Lower leg skin (tissue), 4 donors: Measurements from ENCODE around the gene MTFMT. TPM values are rescaled to one million over a fixed set of nuclear protein-coding genes. Genes with fewer than 3 reads are reported as not detected.

Experiments used
- DNase-seq, 2 donors: peaks; one replicate each; pipeline ENCODE4 v3.0.0-alpha.2; 2019; ENCODE audit warnings: low spot score in 2 of 2
- H3K4me3 ChIP-seq: fragments of 200-600 bp; sonication (generic); 2 replicates; pipeline ENCODE4 v1.5.1; 2017; ENCODE audit warnings: mild to moderate bottlenecking, low read depth; ENCODE audit not compliant: poor library complexity, severe bottlenecking
- CTCF ChIP-seq, 3 donors: fragments of 450-650 bp; IDR thresholded peaks; one replicate each; pipeline ENCODE4 v1.5.1; 2016; ENCODE audit warnings: antibody characterized with exemption in 3 of 3, mild to moderate bottlenecking in 3 of 3, moderate library complexity in 2 of 3
- POLR2A ChIP-seq, 2 donors: fragments of 450-650 bp; IDR thresholded peaks; one replicate each; pipeline ENCODE4 v1.6.1; 2016 to 2017; ENCODE audit warnings: antibody characterized with exemption in 2 of 2, mild to moderate bottlenecking in 1 of 2, moderate library complexity in 1 of 2
- WGBS, 2 donors: methylation state at CpG; one replicate each; pipeline ENCODE4 v1.1.5; 2018; 5-methylcytosine and 5-hydroxymethylcytosine counted together
- intact Hi-C: fragments of 100-400 bp; cut with DNase I; formaldehyde crosslinking; loops from one replicate; pipeline ENCODE4 v1.15.0; 2023; ENCODE audit warnings: low total_unique reads
- total RNA-seq, 4 donors: library from RNA; depleted of rRNA; stranded (reverse); fragments of >200 nt; gene quantifications; one replicate each; pipeline ENCODE4 v1.1.0, GENCODE V29; 2016

MTFMT gene
- total RNA-seq, 4 donors from 2014 or later = 12.3 to 21.9 (median 15.0) TPM

- intact Hi-C loops = no loop called here
- 3 to 8% methylated on average over 31 to 47 of the region's 66 CpGs for WGBS, 2 donors
- DNase-seq = no peak
- TF ChIP-seq POLR2A (IDR thresholded peaks at IDR 0.05) = no peak
- H3K4me3 ChIP-seq = peak within 1 kb of the TSS; percentile 13
Measured at GRCh38 chr15:65067645-65068402, 38.4 kb upstream of the MTFMT start, which contains the start of gene RASL12. RASL12 (minus strand) TSS chr15:65067991; CDS start chr15:65067835, 156 bp downstream.

GRCh38 chr15:65067317-65067644 is 37.8 kb upstream of the MTFMT start:
- WGBS, 2 donors = 30 to 33% methylated on average over 8 of the region's 8 CpGs
- TF ChIP-seq POLR2A (IDR thresholded peaks at IDR 0.05) = no peak
- TF ChIP-seq CTCF (IDR thresholded peaks at IDR 0.05) = no peak
- peak overlapping the region; percentile 13 for H3K4me3 ChIP-seq
- intact Hi-C loops = no loop called here
- DNase-seq = no peak

- DNase-seq = no peak
- intact Hi-C loops = no loop called here
- no peak for TF ChIP-seq POLR2A (IDR thresholded peaks at IDR 0.05)
- TF ChIP-seq CTCF (IDR thresholded peaks at IDR 0.05) = no peak
Measured at GRCh38 chr15:65066635-65067316, 37.3 kb upstream of the MTFMT start.

GRCh38 chr15:65066001-65066634 is 36.7 kb upstream of the MTFMT start:
- intact Hi-C loops = no loop called here
- TF ChIP-seq CTCF (IDR thresholded peaks at IDR 0.05) (no peak), POLR2A (IDR thresholded peaks at IDR 0.05) (no peak)
- WGBS, 2 donors = 59 to 65% methylated on average over 3 of the region's 3 CpGs
- no peak for DNase-seq
- no peak overlapping the region for H3K4me3 ChIP-seq

More at GRCh38 chr15:65066635-65067316, 37.3 kb upstream of the MTFMT start:
- no peak overlapping the region for H3K4me3 ChIP-seq
- 54% methylated on average over 9 of the region's 9 CpGs for WGBS, 2 donors

GRCh38 chr15:65062726-65063125 is 33.3 kb upstream of the MTFMT start:
- H3K4me3 ChIP-seq = no peak overlapping the region
- WGBS, 2 donors = 76 to 85% methylated on average over 5 of the region's 5 CpGs
- TF ChIP-seq POLR2A (IDR thresholded peaks at IDR 0.05) (no peak), CTCF (IDR thresholded peaks at IDR 0.05) (no peak)
- intact Hi-C loops = no loop called here
- DNase-seq = no peak

GRCh38 chr15:65062061-65062460 is 32.6 kb upstream of the MTFMT start:
- intact Hi-C loops = no loop called here
- no peak overlapping the region for H3K4me3 ChIP-seq
- TF ChIP-seq POLR2A (IDR thresholded peaks at IDR 0.05) = no peak
- no peak for TF ChIP-seq CTCF (IDR thresholded peaks at IDR 0.05)
- DNase-seq = no peak
- 77 to 80% methylated on average over 5 of the region's 5 CpGs for WGBS, 2 donors
